Bronchial epithelial cell (primary cell): ENCODE measurements around the gene TRAPPC6A. TPM values are rescaled to one million over a fixed set of nuclear protein-coding genes. Genes with fewer than 3 reads are reported as not detected.

Experiments used
- DNase-seq: peaks from one replicate; pipeline ENCODE4 v3.0.0-alpha.2; 2010; ENCODE audit warnings: low read depth
- FAIRE-seq: peaks from 2 replicates; lab custom pipeline; 2011; peaks lifted over from hg19 to GRCh38; lab: Jason Lieb, UNC
- H3K27me3 ChIP-seq: 2 replicates; pipeline ENCODE4 v1.5.1; 2011; ENCODE audit warnings: low read length; ENCODE audit not compliant: control insufficient read depth, insufficient read depth
- H3K36me3 ChIP-seq: 2 replicates; pipeline ENCODE4 v1.5.1; 2011; ENCODE audit warnings: low read length; ENCODE audit not compliant: control insufficient read depth, insufficient read depth
- H3K4me3 ChIP-seq: 2 replicates; pipeline ENCODE4 v1.5.1; 2011; ENCODE audit warnings: mild to moderate bottlenecking, low read depth, low read length, control low read depth
- total RNA-seq: library from RNA; depleted of rRNA; stranded (reverse); fragments of >200 nt; gene quantifications from 2 replicates; pipeline ENCODE4 v1.2.1, GENCODE V29; 2014
- TF ChIP-seq, protein P1 (sequence below): IDR thresholded peaks from 2 replicates; pipeline ENCODE4 v1.5.1; 2011; ENCODE audit warnings: mild to moderate bottlenecking, moderate library complexity, low read length, control low read depth, inconsistent platforms; ENCODE audit not compliant: insufficient read depth, severe bottlenecking

The TRAPPC6A gene
- total RNA-seq, 1 donor from 2014 or later: 24.5 TPM

DNA sequence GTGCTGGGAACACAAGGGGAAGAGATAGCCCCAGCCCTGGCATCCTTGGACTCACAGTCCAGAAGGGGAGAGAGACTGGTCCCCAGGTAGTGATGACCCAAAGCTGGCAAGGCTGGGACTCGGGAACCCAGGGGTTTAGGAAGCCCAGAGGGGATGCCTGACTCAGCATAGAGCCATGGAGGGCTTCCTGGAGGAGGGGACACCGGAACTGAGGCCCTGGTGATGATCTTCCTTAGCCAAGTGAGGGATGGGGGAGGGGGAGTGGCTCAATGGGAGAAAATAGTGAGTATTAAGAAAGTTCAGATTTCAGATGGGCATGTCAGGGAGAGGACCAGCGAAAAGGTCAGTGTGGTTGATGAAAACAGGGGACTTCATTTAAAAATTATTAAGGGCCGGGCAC is 40.4 kb upstream of the TRAPPC6A start:
- Histone ChIP-seq H3K4me3 (no peak overlapping the region), H3K27me3 (peaks cover 13% of the 10 kb centered on the region), H3K36me3 (no peaks in the 10 kb centered on the region)
- DNase-seq (no peak), FAIRE-seq (no peak)
- TF ChIP-seq, protein P1, sequence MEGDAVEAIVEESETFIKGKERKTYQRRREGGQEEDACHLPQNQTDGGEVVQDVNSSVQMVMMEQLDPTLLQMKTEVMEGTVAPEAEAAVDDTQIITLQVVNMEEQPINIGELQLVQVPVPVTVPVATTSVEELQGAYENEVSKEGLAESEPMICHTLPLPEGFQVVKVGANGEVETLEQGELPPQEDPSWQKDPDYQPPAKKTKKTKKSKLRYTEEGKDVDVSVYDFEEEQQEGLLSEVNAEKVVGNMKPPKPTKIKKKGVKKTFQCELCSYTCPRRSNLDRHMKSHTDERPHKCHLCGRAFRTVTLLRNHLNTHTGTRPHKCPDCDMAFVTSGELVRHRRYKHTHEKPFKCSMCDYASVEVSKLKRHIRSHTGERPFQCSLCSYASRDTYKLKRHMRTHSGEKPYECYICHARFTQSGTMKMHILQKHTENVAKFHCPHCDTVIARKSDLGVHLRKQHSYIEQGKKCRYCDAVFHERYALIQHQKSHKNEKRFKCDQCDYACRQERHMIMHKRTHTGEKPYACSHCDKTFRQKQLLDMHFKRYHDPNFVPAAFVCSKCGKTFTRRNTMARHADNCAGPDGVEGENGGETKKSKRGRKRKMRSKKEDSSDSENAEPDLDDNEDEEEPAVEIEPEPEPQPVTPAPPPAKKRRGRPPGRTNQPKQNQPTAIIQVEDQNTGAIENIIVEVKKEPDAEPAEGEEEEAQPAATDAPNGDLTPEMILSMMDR: no peak

DNA sequence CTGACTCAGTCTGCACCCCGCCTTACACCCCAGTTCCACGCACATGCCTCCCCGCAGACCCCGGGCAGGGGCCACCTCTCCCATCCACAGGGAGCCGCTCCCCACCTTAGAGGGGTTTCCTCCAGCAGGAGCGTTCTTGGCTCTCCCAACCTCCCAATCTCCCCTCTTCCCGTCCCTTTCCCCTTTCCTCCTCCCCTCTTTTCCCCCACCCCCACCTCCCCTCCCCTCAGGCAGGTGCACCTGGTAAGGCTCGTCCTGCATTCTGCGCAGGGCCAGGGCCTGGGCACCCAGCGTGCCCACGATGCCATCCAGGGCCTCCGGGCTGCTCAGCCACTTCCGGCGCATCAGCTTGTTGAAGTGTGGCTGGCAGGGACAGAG is 39.9 kb upstream of the TRAPPC6A start:
- Histone ChIP-seq H3K27me3 (peaks cover 13% of the 10 kb centered on the region), H3K36me3 (no peaks in the 10 kb centered on the region), H3K4me3 (no peak overlapping the region)
- TF ChIP-seq, protein P1: no peak
- DNase-seq (no peak), FAIRE-seq (no peak)

DNA sequence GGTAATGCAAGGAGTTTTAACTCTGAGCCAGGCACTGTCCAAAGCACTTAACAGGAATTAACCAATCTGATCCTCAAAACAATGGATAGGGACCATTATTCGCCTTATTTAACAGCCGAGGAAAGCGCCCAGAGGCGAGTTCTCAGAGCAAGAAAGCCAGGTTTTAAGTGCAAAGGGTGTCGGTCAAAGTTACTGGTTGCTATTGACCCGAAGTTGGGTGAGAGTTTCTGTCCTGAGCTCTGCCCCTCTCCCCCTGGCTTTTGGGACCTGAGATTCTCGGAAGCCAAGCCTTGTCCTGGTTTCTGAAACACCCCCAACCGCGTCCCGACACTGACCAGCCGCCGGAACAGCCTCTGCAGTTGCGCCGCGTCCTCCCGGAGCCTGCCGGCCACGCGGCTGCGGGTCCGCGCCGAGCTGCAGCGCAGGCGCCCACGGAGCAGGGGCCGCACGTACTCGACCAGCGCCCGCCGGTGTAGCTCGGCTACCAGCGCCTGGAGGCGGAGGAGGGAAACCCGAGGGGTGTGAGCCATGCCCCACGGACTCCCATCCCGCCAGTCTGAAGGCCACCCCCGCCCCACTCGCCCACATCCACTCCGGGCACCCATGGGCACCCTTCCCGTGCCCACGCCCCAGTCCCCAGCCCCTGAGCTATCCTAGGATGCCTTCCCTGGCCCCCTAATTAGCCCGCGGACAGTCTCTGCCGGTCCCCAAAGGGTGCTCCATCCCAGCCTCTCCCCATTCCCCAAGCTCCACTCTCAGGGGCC is 39.3 kb upstream of the TRAPPC6A start:
- no peak overlapping the region for H3K4me3 ChIP-seq
- peaks cover 13% of the 10 kb centered on the region for H3K27me3 ChIP-seq
- FAIRE-seq (no peak), DNase-seq (no peak)
- TF ChIP-seq, protein P1: no peak
- no peaks in the 10 kb centered on the region for H3K36me3 ChIP-seq

DNA sequence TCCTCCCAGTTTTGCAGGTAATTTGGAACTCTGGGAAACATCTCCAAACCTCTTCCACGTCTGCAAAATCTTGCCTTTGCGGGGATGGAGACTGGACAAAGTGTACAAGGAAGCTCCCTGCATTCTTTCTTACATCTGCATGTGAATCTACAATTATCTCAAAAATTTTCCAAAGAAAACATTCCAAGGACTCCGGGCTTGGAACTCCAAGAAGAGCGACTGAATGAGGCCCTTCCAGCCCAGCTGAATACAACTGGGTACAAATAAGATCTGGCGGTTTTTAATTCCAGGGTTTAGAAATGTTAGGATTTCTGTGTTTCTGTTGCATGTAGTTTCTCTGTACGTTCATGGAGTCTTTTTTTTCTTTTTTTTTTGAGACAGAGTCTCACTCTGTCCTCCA is 38.6 kb upstream of the TRAPPC6A start:
- TF ChIP-seq, protein P1: no peak
- Histone ChIP-seq H3K4me3 (no peak overlapping the region), H3K27me3 (peaks cover 13% of the 10 kb centered on the region), H3K36me3 (no peaks in the 10 kb centered on the region)
- FAIRE-seq (no peak), DNase-seq (no peak)

DNA sequence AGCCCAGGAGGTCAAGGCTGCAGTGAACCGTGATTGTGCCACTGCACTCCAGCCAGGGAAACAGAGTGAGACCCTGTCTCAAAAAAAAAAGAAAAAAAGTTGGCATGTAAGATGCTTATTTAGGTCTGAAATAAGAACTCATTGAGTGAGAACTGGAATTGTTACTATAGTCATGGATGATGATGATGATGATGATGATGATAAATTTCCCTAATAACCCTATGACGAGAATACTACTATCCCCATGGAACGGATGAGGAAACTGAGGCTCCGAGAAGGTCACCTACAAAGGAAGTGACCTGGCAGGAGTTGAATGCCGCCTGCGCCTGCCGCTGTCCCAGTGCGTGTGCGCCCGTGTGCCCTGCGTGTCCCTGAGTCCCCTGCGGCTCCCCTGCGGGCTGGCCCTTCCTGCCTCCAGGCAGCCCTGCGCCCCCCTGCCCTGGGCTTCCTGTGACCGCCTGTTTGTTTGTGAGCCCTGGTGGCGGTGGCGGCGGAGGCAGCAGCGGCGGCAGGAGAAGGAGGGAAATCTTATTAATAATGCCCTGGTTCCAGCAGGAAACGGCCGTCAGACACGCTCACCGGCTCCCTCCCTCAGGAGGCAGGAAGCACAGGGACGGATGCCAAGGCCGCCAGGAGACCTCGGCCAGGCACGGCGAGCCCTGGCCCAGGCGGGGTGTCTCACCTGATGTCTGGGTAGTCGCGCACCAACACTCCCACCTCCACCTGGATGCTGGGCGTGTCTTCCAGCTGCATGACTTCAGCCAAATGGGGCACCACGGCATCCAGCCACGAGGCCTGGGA is 37.6 kb upstream of the TRAPPC6A start:
- Histone ChIP-seq H3K27me3 (peaks cover 13% of the 10 kb centered on the region), H3K36me3 (no peaks in the 10 kb centered on the region), H3K4me3 (no peak overlapping the region)
- FAIRE-seq (no peak), DNase-seq (peak; percentile 44)
- TF ChIP-seq, protein P1: no peak
